ENCODE data around the gene ASTL.

The ASTL gene

DNA sequence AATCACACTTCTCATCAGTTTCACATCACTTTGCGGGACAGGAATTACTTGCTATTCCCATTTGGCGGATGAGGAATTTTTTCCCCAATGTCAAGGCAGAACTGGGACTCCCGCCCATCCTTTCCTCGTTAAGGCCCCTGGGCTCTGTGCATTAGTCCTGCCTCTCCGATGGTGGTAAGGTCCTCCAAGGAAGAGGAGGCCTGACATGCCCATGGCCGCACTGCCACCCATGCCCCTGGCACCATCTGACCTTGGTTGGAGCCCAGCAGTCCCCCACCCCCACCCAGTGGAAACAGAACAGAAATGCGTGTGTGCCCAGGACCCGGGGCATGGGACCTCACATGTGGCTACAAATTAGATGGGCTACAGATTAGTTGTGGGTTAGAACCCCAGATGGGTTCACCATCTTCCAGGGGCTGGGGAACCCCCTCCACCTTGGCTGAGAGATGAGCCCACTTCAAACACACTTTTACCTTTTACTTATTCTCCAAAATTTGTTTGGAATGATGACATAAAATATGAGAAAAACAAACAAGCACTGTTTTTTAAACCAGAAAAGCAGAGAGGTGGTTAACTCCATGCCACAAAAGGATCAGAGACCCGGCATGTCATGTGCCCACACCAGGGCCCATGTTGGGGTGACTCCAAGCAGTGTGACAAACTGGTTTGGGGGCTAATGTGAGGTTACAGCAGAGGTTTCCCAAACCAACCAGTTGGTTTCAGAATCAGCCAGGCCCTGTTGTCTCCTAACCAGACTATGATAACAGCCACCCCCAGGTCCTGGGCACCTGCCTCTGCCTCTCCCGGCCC lies 17.9 kb upstream of the ASTL start:
- DNase-seq (ENCODE audit: low read depth): no peak
- H3K4me3 ChIP-seq (ENCODE audit: control insufficient read depth, low read depth, low read length): no peak overlapping the region

DNA sequence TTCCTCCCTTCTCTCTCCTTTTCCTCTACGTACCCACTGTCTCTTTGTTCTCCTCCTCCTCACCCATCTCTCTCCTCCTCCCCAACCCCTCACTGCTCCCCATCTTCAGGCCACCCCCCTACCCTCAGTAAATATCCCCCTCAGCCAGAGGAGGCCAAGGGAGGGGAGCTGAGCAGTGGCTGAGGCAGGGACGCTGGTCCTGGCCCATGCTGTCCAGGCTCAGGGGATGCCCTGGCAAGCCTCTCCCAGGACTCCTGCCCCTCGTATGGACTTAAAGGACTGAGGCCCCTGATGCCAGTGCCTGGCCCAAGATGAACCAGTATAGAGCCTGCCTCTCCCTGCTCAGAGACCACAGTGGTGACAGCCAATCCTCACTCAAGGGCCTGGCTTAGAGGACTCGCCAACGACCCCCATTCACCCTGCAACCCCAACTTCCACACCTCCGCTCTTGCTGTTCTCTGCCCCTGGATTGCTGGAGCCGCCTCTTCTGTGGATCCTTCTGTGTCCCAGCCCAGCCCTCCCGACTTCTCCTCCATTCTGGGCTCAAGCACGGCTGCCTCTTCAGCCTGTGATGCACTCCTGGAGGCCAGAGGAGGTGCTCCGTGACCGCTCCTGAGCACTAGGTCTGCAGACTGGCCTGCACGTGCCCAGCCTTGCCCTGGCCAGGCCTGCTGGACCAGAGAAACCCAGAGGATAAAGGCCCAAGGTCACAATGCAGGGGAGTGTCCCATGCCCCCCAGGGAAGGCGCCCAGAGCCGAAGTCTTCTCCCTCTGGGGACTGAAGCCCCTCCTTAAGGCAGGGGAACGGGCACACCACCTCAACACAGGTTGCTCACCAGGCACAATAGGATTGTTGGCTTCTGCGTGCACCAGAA lies 16.4 kb upstream of the ASTL start:
- DNase-seq (ENCODE audit: low read depth): no peak
- no peak overlapping the region for H3K4me3 ChIP-seq (ENCODE audit: control insufficient read depth, low read depth, low read length)
- TF ChIP-seq, protein P1, sequence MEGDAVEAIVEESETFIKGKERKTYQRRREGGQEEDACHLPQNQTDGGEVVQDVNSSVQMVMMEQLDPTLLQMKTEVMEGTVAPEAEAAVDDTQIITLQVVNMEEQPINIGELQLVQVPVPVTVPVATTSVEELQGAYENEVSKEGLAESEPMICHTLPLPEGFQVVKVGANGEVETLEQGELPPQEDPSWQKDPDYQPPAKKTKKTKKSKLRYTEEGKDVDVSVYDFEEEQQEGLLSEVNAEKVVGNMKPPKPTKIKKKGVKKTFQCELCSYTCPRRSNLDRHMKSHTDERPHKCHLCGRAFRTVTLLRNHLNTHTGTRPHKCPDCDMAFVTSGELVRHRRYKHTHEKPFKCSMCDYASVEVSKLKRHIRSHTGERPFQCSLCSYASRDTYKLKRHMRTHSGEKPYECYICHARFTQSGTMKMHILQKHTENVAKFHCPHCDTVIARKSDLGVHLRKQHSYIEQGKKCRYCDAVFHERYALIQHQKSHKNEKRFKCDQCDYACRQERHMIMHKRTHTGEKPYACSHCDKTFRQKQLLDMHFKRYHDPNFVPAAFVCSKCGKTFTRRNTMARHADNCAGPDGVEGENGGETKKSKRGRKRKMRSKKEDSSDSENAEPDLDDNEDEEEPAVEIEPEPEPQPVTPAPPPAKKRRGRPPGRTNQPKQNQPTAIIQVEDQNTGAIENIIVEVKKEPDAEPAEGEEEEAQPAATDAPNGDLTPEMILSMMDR (IDR thresholded peaks at IDR 0.05; ENCODE audit: control insufficient read depth, insufficient read depth, low read depth, low read length, missing control alignments): no peak

More for the DNA sequence above, 17.9 kb upstream of the ASTL start:
- TF ChIP-seq, protein P1 (IDR thresholded peaks at IDR 0.05; ENCODE audit: control insufficient read depth, insufficient read depth, low read depth, low read length, missing control alignments): no peak

DNA sequence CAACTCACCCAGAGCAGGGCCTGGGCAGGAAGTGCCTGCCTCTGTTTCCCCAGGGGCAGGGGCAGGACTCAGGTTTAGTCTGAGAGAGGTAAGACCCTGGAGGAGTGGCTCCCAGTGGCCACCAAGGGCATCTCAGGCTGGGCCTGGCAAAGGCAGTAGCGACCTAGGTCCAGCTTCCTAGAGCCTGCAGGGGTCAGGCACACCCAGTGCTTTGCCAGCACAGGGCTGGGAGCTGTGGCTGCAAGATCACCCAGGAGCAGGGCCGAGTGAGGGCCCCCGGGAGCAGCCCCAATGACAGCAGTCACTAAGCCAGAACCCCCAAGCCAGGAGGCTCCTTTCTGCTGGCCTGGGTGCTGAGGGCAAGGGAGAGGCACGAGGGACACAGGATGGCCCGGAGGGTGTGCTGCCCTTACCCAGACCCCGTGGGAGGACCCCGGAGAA lies 15.7 kb upstream of the ASTL start:
- no peak for DNase-seq (ENCODE audit: low read depth)
- no peak overlapping the region for H3K4me3 ChIP-seq (ENCODE audit: control insufficient read depth, low read depth, low read length)
- TF ChIP-seq, protein P1 (IDR thresholded peaks at IDR 0.05; ENCODE audit: control insufficient read depth, insufficient read depth, low read depth, low read length, missing control alignments): no peak

DNA sequence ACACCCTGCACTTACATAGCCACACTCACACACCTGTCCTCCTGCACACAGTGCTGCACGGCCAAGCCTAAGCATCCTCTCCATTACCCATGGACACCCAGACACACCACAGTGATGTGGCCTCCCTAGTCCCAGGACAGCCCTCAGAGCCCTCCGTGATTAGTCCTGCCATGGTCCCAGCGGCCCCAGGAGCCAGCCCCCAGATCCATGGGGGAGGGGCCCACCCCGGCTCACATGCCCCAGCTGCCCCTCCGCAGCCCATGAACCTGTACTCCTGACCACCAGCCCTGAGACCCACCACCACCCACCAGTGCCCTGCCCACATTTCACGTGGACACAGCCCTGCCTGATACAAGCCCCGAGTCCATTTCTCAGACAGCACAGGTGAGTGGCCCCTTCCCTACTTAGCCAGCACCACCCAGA lies 15.0 kb upstream of the ASTL start:
- no peak for DNase-seq (ENCODE audit: low read depth)
- H3K4me3 ChIP-seq (ENCODE audit: control insufficient read depth, low read depth, low read length): no peak overlapping the region

DNA sequence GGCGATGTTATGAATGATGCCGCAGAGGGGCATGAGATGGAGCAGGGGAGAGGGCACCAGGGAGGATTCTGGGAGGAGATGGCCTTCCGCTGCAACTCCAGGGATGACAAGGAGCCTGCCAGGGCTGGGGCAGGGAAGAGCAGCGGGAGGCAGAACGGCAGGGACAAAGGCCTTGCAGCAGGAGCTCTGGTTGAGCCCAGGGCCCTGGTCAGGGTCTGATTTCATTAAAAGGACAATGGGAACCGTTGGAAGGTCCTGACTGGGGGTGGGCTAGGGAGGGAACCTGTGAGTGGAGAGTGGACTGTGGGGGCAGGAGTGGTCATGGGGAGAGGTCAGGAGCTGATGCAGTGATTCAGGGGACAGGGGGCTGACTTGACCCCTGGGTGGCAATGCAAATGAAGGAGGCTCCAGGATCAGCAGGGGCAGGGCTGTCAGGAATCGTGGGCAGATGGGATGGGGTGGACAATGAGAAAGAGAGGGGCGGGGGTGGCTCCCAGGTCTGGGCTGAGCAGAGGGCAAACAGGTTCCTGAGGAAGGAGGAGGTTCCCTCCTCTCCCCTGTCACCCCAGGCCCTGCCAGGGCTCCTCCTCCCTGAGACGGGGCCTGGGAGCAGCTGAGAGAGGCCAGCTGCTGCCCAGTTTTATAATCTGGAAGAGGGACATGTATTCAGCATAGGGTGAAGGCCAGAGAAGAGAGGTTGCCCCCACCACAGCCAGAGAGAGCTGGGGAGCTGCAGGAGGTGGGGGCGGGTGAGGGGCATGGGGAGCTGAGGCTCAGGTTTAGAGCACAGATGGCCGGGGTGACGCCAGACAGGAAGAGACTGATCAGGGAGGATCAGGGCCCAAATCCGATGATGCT lies 14.2 kb upstream of the ASTL start:
- DNase-seq (ENCODE audit: low read depth): no peak
- no peak overlapping the region for H3K4me3 ChIP-seq (ENCODE audit: control insufficient read depth, low read depth, low read length)
- TF ChIP-seq, protein P1 (IDR thresholded peaks at IDR 0.05; ENCODE audit: control insufficient read depth, insufficient read depth, low read depth, low read length, missing control alignments): no peak

More for the DNA sequence above, 15.0 kb upstream of the ASTL start:
- TF ChIP-seq, protein P1 (IDR thresholded peaks at IDR 0.05; ENCODE audit: control insufficient read depth, insufficient read depth, low read depth, low read length, missing control alignments): no peak

Measured in AG09309 (cell line).